ENCODE data around the gene CNPY1. TPM values are rescaled to one million over a fixed set of nuclear protein-coding genes. Genes with fewer than 3 reads are reported as not detected.

CNPY1 gene
- total and polyA plus RNA-seq, 4 donors: not detected

- ATAC-seq (ENCODE audit: insufficient read depth, low FRiP score): no peak
- H3K27me3 ChIP-seq (ENCODE audit: control insufficient read depth in 3 of 3, insufficient read depth in 3 of 3, low read length in 2 of 3): peaks cover 11 to 93% (median 68%) of the 10 kb centered on the region in 3 donors
- H3K9ac ChIP-seq (ENCODE audit: insufficient read depth in 1 of 2, low read length in 2 of 2): no peak overlapping the region
- no peak for TF ChIP-seq CTCF (IDR thresholded peaks at IDR 0.05; ENCODE audit: control extremely low read depth, extremely low read depth)
- no peak overlapping the region for H3K4me3 ChIP-seq
- H3K36me3 ChIP-seq (ENCODE audit: control insufficient read depth in 4 of 4, insufficient read depth in 4 of 4, low read length in 4 of 4): no peaks in the 10 kb centered on the region
- H3K27ac ChIP-seq (ENCODE audit: low read depth in 1 of 2, low read length in 1 of 2): no peak overlapping the region
- no peak for DNase-seq
- no peaks in the 10 kb centered on the region for H3K4me1 ChIP-seq (ENCODE audit: control insufficient read depth in 5 of 5, insufficient read depth in 5 of 5, low read length in 5 of 5)
- no peaks in the 10 kb centered on the region for H3K9me3 ChIP-seq (ENCODE audit: control insufficient read depth in 4 of 4, insufficient read depth in 3 of 4, low read length in 3 of 4)
- WGBS, 2 donors: 69 to 77% methylated on average over 11 of the region's 11 CpGs
Measured at GRCh38 chr7:155515318-155515717, 31.0 kb downstream of the CNPY1 start.

GRCh38 chr7:155514296-155514695 lies 32.1 kb downstream of the CNPY1 start:
- H3K27ac ChIP-seq (ENCODE audit: low read depth in 1 of 2, low read length in 1 of 2): no peak overlapping the region
- no peak overlapping the region for H3K9ac ChIP-seq (ENCODE audit: insufficient read depth in 1 of 2, low read length in 2 of 2)
- H3K4me1 ChIP-seq (ENCODE audit: control insufficient read depth in 5 of 5, insufficient read depth in 5 of 5, low read length in 5 of 5): peaks cover 0 to 7% (median 0%) of the 10 kb centered on the region in 5 donors
- H3K27me3 ChIP-seq (ENCODE audit: control insufficient read depth in 3 of 3, insufficient read depth in 3 of 3, low read length in 2 of 3): peaks cover 11 to 95% (median 65%) of the 10 kb centered on the region in 3 donors
- H3K36me3 ChIP-seq (ENCODE audit: control insufficient read depth in 4 of 4, insufficient read depth in 4 of 4, low read length in 4 of 4): no peaks in the 10 kb centered on the region
- H3K9me3 ChIP-seq (ENCODE audit: control insufficient read depth in 4 of 4, insufficient read depth in 3 of 4, low read length in 3 of 4): peaks cover 0 to 7% (median 0%) of the 10 kb centered on the region in 4 donors
- TF ChIP-seq CTCF (IDR thresholded peaks at IDR 0.05; ENCODE audit: control extremely low read depth, extremely low read depth): no peak
- no peak overlapping the region for H3K4me3 ChIP-seq
- ATAC-seq (ENCODE audit: insufficient read depth, low FRiP score): no peak
- WGBS, 2 donors: 79 to 85% methylated on average over 8 of the region's 8 CpGs
- DNase-seq: no peak

- 68 to 79% methylated on average over 13 of the region's 13 CpGs for WGBS, 2 donors
- TF ChIP-seq CTCF (IDR thresholded peaks at IDR 0.05; ENCODE audit: control extremely low read depth, extremely low read depth): no peak
- Histone ChIP-seq H3K27ac (ENCODE audit: low read depth in 1 of 2, low read length in 1 of 2) (no peak overlapping the region), H3K9me3 (ENCODE audit: control insufficient read depth in 4 of 4, insufficient read depth in 3 of 4, low read length in 3 of 4) (peaks cover 0 to 9% (median 0%) of the 10 kb centered on the region in 4 donors), H3K27me3 (ENCODE audit: control insufficient read depth in 3 of 3, insufficient read depth in 3 of 3, low read length in 2 of 3) (peaks cover 11 to 97% (median 67%) of the 10 kb centered on the region in 3 donors), H3K4me3 (no peak overlapping the region), H3K4me1 (ENCODE audit: control insufficient read depth in 5 of 5, insufficient read depth in 5 of 5, low read length in 5 of 5) (peaks cover 0 to 11% (median 0%) of the 10 kb centered on the region in 5 donors), H3K36me3 (ENCODE audit: control insufficient read depth in 4 of 4, insufficient read depth in 4 of 4, low read length in 4 of 4) (no peaks in the 10 kb centered on the region), H3K9ac (ENCODE audit: insufficient read depth in 1 of 2, low read length in 2 of 2) (no peak overlapping the region)
- ATAC-seq (ENCODE audit: insufficient read depth, low FRiP score): no peak
- DNase-seq: no peak
Measured at GRCh38 chr7:155513543-155514285, 32.6 kb downstream of the CNPY1 start.
